PC-3 (cell line): ENCODE measurements around the gene UCN3. TPM values are rescaled to one million over a fixed set of nuclear protein-coding genes. Genes with fewer than 3 reads are reported as not detected.

Source experiments
- ATAC-seq: fragments of 200-7000 bp; cut with Tn5 transposase; 2 replicates; pipeline ENCODE4 v1.9.1; 2020; ENCODE audit warnings: mild to moderate bottlenecking, moderate library complexity
- BruUV-seq: library from RNA; stranded (reverse); fragments of 400-500 nt; replicated peaks from 2 replicates; lab custom pipeline; 2021; lab: Mats Ljungman, UMichigan
- CTCF ChIA-PET: fragments of 300-600 bp; sonication (Branson Sonifier 250); formaldehyde crosslinking; loops from one replicate; lab custom pipeline; 2022; ENCODE audit warnings: antibody characterized with exemption; lab: Charles Lee
- POLR2A ChIA-PET: fragments of 300-600 bp; sonication (Branson Sonifier 250); formaldehyde crosslinking; loops from one replicate; lab custom pipeline; 2022; ENCODE audit warnings: antibody characterized with exemption; ENCODE audit not compliant: unreplicated experiment; lab: Charles Lee
- DNase-seq: peaks from one replicate; pipeline ENCODE4 v3.0.0-alpha.2; 2015
- H2AFZ ChIP-seq: fragments of 300-600 bp; sonication (generic); 2 replicates; pipeline ENCODE4 v1.6.0; 2016; ENCODE audit warnings: antibody characterized with exemption, low read length
- H3F3A ChIP-seq: fragments of 300-600 bp; sonication (generic); one replicate; pipeline ENCODE4 v1.6.0; 2017; ENCODE audit warnings: antibody characterized with exemption, low read length, control low read depth, mild to moderate bottlenecking; ENCODE audit not compliant: unreplicated experiment
- H3K27ac ChIP-seq: fragments of 300-600 bp; sonication (generic); 2 replicates; pipeline ENCODE4 v1.5.1; 2016; ENCODE audit warnings: mild to moderate bottlenecking, low read length
- H3K27me3 ChIP-seq: fragments of 300-600 bp; sonication (generic); 2 replicates; pipeline ENCODE4 v1.6.1; 2016; ENCODE audit warnings: low read length, mixed read lengths
- H3K36me3 ChIP-seq: fragments of 300-600 bp; sonication (generic); 2 replicates; pipeline ENCODE4 v1.6.1; 2016; ENCODE audit warnings: low read depth, mixed run types, low read length, mixed read lengths
- H3K4me1 ChIP-seq: fragments of 300-600 bp; sonication (generic); 2 replicates; pipeline ENCODE4 v1.5.1; 2016; ENCODE audit warnings: low read length; ENCODE audit not compliant: insufficient read depth
- H3K4me2 ChIP-seq: fragments of 300-600 bp; sonication (generic); 2 replicates; pipeline ENCODE4 v1.6.0; 2016; ENCODE audit warnings: low read length
- H3K4me3 ChIP-seq: fragments of 300-600 bp; sonication (generic); 2 replicates; pipeline ENCODE4 v1.5.1; 2016; ENCODE audit warnings: mild to moderate bottlenecking, low read length, mixed read lengths
- H3K79me2 ChIP-seq: fragments of 300-600 bp; sonication (generic); 2 replicates; pipeline ENCODE4 v1.6.1; 2017; ENCODE audit warnings: low read length, mixed read lengths
- H3K9ac ChIP-seq: fragments of 300-600 bp; sonication (generic); 2 replicates; pipeline ENCODE4 v1.6.0; 2016; ENCODE audit warnings: mild to moderate bottlenecking, low read length
- H3K9me2 ChIP-seq: fragments of 300-600 bp; sonication (generic); replicated peaks from 2 replicates; pipeline ENCODE4 v1.6.1; 2016; ENCODE audit warnings: mixed run types, low read length, mixed read lengths
- H3K9me3 ChIP-seq: fragments of 300-600 bp; sonication (generic); 2 replicates; pipeline ENCODE4 v1.6.1; 2016; ENCODE audit warnings: low read length, mixed read lengths
- H4K20me1 ChIP-seq: fragments of 300-600 bp; sonication (generic); 2 replicates; pipeline ENCODE4 v1.6.1; 2016; ENCODE audit warnings: low read length, mixed read lengths
- EZH2 ChIP-seq: fragments of 300-600 bp; sonication (generic); IDR thresholded peaks from one replicate; pipeline ENCODE4 v1.6.1; 2017; ENCODE audit warnings: antibody characterized with exemption, mild to moderate bottlenecking, low read length; ENCODE audit not compliant: unreplicated experiment
- EZH2phosphoT487 ChIP-seq: fragments of 300-600 bp; sonication (generic); IDR thresholded peaks from 2 replicates; pipeline ENCODE4 v1.6.1; 2018; ENCODE audit warnings: mild to moderate bottlenecking, antibody characterized with exemption, low read length, borderline replicate concordance
- intact Hi-C: fragments of 100-400 bp; cut with micrococcal nuclease; formaldehyde crosslinking; loops from 2 replicates; pipeline ENCODE4 v1.9.0; 2023
- total RNA-seq: library from RNA; depleted of rRNA; stranded (reverse); fragments of >200 nt; gene quantifications from 2 replicates; pipeline ENCODE4 v1.2.3, GENCODE V29; 2014
- TF ChIP-seq, protein P1 (sequence below): fragments of 300-600 bp; sonication (generic); conservative IDR thresholded peaks from 2 replicates; pipeline ENCODE4 v1.5.1; 2017; ENCODE audit warnings: antibody characterized with exemption, low read depth, mild to moderate bottlenecking, low read length

The UCN3 gene
- total RNA-seq, 1 experiment from 2014 or later: not detected

DNA sequence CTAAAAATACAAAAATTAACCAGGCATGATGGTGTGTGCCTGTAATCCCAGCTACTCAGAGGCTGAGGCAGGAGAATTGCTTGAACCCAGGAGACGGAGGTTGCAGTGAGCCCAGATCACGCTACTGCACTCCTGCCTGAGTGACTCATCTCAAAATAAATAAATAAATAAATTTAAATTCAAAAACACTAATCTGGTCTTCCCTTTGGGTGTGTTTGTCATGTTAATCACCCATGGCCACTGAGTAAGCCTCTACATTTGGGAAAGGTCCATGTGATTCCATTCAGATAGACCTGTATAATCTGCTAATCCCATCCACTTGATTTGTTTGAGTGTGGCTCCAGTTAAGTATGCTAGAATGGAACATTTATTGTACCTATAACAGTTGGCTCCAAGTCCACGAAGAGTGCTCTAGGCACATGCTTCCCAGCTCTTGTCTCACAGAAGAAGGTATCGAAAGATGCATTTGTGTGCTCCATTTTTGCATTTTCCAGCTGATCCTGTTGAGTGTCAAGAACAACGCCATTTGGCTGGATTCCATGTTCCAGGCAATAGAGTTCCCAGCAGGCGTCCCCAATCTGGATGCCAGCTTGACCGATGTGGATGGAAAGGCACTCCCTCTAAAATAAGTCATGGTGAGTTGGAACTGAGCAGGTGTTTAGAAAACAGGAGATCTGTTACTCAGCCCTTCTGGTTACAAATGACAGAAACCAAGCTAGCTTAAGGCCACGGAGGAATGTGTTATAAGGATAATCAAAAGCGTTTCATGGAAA lies 35.9 kb downstream of the UCN3 start:
- no peak overlapping the region for H3K27ac ChIP-seq
- H3K9ac ChIP-seq: no peak overlapping the region
- H3K9me3 ChIP-seq: no peaks in the 10 kb centered on the region
- H3K27me3 ChIP-seq: no peaks in the 10 kb centered on the region
- H3K79me2 ChIP-seq: no peaks in the 10 kb centered on the region
- no peak for ATAC-seq
- ChIA-PET CTCF (no interaction called here), POLR2A (no interaction called here)
- intact Hi-C loops: no loop called here
- no TSS peak for BruUV-seq
- H3K36me3 ChIP-seq: no peaks in the 10 kb centered on the region
- TF ChIP-seq, protein P1, sequence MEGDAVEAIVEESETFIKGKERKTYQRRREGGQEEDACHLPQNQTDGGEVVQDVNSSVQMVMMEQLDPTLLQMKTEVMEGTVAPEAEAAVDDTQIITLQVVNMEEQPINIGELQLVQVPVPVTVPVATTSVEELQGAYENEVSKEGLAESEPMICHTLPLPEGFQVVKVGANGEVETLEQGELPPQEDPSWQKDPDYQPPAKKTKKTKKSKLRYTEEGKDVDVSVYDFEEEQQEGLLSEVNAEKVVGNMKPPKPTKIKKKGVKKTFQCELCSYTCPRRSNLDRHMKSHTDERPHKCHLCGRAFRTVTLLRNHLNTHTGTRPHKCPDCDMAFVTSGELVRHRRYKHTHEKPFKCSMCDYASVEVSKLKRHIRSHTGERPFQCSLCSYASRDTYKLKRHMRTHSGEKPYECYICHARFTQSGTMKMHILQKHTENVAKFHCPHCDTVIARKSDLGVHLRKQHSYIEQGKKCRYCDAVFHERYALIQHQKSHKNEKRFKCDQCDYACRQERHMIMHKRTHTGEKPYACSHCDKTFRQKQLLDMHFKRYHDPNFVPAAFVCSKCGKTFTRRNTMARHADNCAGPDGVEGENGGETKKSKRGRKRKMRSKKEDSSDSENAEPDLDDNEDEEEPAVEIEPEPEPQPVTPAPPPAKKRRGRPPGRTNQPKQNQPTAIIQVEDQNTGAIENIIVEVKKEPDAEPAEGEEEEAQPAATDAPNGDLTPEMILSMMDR: no peak
- TF ChIP-seq EZH2 (no peak), EZH2phosphoT487 (no peak)
- peaks cover 6% of the 10 kb centered on the region; the same call in 1 of the 2 replicates for H3K4me1 ChIP-seq
- no peak overlapping the region for H3K4me3 ChIP-seq
- no peak for DNase-seq
- no peaks in the 10 kb centered on the region for H3F3A ChIP-seq
- no peaks in the 10 kb centered on the region for H4K20me1 ChIP-seq
- H3K4me2 ChIP-seq: no peak overlapping the region
- H3K9me2 ChIP-seq: no peaks in the 10 kb centered on the region
- H2AFZ ChIP-seq: no peak overlapping the region

DNA sequence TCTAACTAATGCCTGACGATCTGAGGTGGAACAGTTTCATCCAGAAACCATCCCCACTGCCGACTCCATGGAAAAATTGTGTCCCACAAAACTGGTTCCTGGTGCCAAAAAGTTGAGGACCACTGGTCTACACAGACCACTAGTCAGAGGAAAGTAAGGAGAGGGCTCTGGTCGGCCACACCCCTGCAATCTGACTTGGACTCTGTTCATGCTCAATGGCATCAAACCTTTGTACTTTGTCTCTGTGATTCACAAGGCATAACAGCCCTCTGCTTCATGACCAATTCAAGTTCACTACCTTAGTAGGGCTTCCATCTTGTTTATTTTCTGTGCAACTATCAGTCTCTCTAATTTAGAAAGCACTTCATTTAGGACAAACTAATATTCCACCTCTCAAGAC lies 38.0 kb downstream of the UCN3 start:
- no peak for TF ChIP-seq EZH2
- TF ChIP-seq EZH2phosphoT487: no peak
- TF ChIP-seq, protein P1: no peak
- Histone ChIP-seq H3K4me1 (peaks cover 6% of the 10 kb centered on the region; the same call in 1 of the 2 replicates), H3K79me2 (no peaks in the 10 kb centered on the region), H4K20me1 (no peaks in the 10 kb centered on the region), H3K4me3 (no peak overlapping the region), H3K9ac (no peak overlapping the region), H3K4me2 (no peak overlapping the region), H3K27me3 (no peaks in the 10 kb centered on the region), H3K36me3 (no peaks in the 10 kb centered on the region), H3F3A (no peaks in the 10 kb centered on the region), H2AFZ (no peak overlapping the region), H3K9me2 (no peaks in the 10 kb centered on the region), H3K27ac (no peak overlapping the region), H3K9me3 (no peaks in the 10 kb centered on the region)
- BruUV-seq: no TSS peak
- DNase-seq: no peak
- intact Hi-C loops: no loop called here
- POLR2A ChIA-PET: interaction anchor here (0.6 kb wide), 1 partner anchor 24 kb away, joined by 4 read pairs; no protein-coding TSS in a partner anchor
- CTCF ChIA-PET: no interaction called here
- ATAC-seq: no peak
